Measurements from ENCODE around the gene APOBEC3F. TPM values are rescaled to one million over a fixed set of nuclear protein-coding genes. Genes with fewer than 3 reads are reported as not detected.
"Not testable (repeated sequence)": the region's sequence is repeated elsewhere in the genome, so short reads cannot be mapped to it uniquely, and the experiment has no call there.

The APOBEC3F gene
- total RNA-seq, 2 donors from 2014 or later, result 0.49 to 0.95 TPM

- H3K4me3 ChIP-seq, result no peak overlapping the region
- H3K4me1 ChIP-seq (ENCODE audit: control insufficient read depth in 1 of 2, low read depth in 2 of 2), result peaks cover 12 to 19% of the 10 kb centered on the region in 2 donors
- TF ChIP-seq CTCF (IDR thresholded peaks at IDR 0.05), result no peak
- no peak for ATAC-seq (ENCODE audit: insufficient number of reproducible peaks, low FRiP score, low read depth)
- no peaks in the 10 kb centered on the region for H3K36me3 ChIP-seq
- no peaks in the 10 kb centered on the region for H3K27me3 ChIP-seq (replicated peaks; ENCODE audit: insufficient read depth)
- no peaks in the 10 kb centered on the region for H3K9me3 ChIP-seq
- DNase-seq (ENCODE audit: low spot score), result no peak
- no peak overlapping the region for H3K27ac ChIP-seq
Observed at GRCh38 chr22:39017596-39018365, 22.9 kb upstream of the APOBEC3F start.

GRCh38 chr22:39020021-39020651 lies 20.5 kb upstream of the APOBEC3F start:
- H3K27me3 ChIP-seq (replicated peaks; ENCODE audit: insufficient read depth); ATAC-seq (ENCODE audit: insufficient number of reproducible peaks, low FRiP score, low read depth); DNase-seq (ENCODE audit: low spot score); H3K36me3 ChIP-seq; H3K9me3 ChIP-seq: not testable (repeated sequence)
- Histone ChIP-seq H3K27ac (peak overlapping the region in 1 of 2 donors; percentile 38), H3K4me1 (ENCODE audit: control insufficient read depth in 1 of 2, low read depth in 2 of 2) (peaks cover 6 to 11% of the 10 kb centered on the region in 2 donors), H3K4me3 (peak overlapping the region; percentile 69)

- peak overlapping the region; percentile 69 for H3K4me3 ChIP-seq
- H3K27ac ChIP-seq, result peak overlapping the region; percentile 53 to 54
- DNase-seq (ENCODE audit: low spot score) (no peak), ATAC-seq (ENCODE audit: insufficient number of reproducible peaks, low FRiP score, low read depth) (no peak)
- H3K9me3 ChIP-seq, result no peaks in the 10 kb centered on the region
- peaks cover 3 to 9% of the 10 kb centered on the region in 2 donors for H3K4me1 ChIP-seq (ENCODE audit: control insufficient read depth in 1 of 2, low read depth in 2 of 2)
- no peaks in the 10 kb centered on the region for H3K27me3 ChIP-seq (replicated peaks; ENCODE audit: insufficient read depth)
- H3K36me3 ChIP-seq, result no peaks in the 10 kb centered on the region
- TF ChIP-seq CTCF (IDR thresholded peaks at IDR 0.05), result no peak
Observed at GRCh38 chr22:39021552-39022250, 19.0 kb upstream of the APOBEC3F start.

- no peak for DNase-seq (ENCODE audit: low spot score)
- no peaks in the 10 kb centered on the region for H3K27me3 ChIP-seq (replicated peaks; ENCODE audit: insufficient read depth)
- no peaks in the 10 kb centered on the region for H3K36me3 ChIP-seq
- H3K4me3 ChIP-seq, result no peak overlapping the region
- no peaks in the 10 kb centered on the region for H3K9me3 ChIP-seq
- no peak for TF ChIP-seq CTCF (IDR thresholded peaks at IDR 0.05)
- H3K27ac ChIP-seq, result no peak overlapping the region
- peaks cover 3 to 9% of the 10 kb centered on the region in 2 donors for H3K4me1 ChIP-seq (ENCODE audit: control insufficient read depth in 1 of 2, low read depth in 2 of 2)
- no peak for ATAC-seq (ENCODE audit: insufficient number of reproducible peaks, low FRiP score, low read depth)
Observed at GRCh38 chr22:39024519-39025308, 15.9 kb upstream of the APOBEC3F start.

GRCh38 chr22:39026509-39027150 lies 14.0 kb upstream of the APOBEC3F start:
- Histone ChIP-seq H3K27ac (no peak overlapping the region), H3K4me1 (ENCODE audit: control insufficient read depth in 1 of 2, low read depth in 2 of 2) (peaks cover 2% of the 10 kb centered on the region in 2 donors), H3K27me3 (replicated peaks; ENCODE audit: insufficient read depth) (no peaks in the 10 kb centered on the region), H3K9me3 (no peaks in the 10 kb centered on the region), H3K36me3 (no peaks in the 10 kb centered on the region), H3K4me3 (no peak overlapping the region)
- DNase-seq (ENCODE audit: low spot score) (no peak), ATAC-seq (ENCODE audit: insufficient number of reproducible peaks, low FRiP score, low read depth) (no peak)
- TF ChIP-seq CTCF (IDR thresholded peaks at IDR 0.05), result no peak
